Tibial nerve (tissue), 4 donors: Measurements from ENCODE around the gene NKG7.

Experiments
- EP300 ChIP-seq, 2 donors: sonication (generic); formaldehyde crosslinking; IDR thresholded peaks; one replicate each; pipeline ENCODE4 v1.6.1; 2017; ENCODE audit warnings: antibody characterized with exemption in 2 of 2, mild to moderate bottlenecking in 1 of 2
- POLR2A ChIP-seq, 2 donors: fragments of 450-650 bp; IDR thresholded peaks; one replicate each; pipeline ENCODE4 v1.6.1; 2017; ENCODE audit warnings: antibody characterized with exemption in 2 of 2, mild to moderate bottlenecking in 2 of 2, moderate library complexity in 2 of 2
- TF ChIP-seq, protein P1 (sequence below), 5 experiments: fragments of 200-600 bp in 3 of 5; fragments of 450-650 bp in 2 of 5; sonication (generic) in 3 of 5; IDR thresholded peaks; one replicate each; pipeline ENCODE4 v1.5.1; 2016 to 2019; ENCODE audit warnings: antibody characterized with exemption in 5 of 5, mild to moderate bottlenecking in 3 of 5, moderate library complexity in 2 of 5

DNA sequence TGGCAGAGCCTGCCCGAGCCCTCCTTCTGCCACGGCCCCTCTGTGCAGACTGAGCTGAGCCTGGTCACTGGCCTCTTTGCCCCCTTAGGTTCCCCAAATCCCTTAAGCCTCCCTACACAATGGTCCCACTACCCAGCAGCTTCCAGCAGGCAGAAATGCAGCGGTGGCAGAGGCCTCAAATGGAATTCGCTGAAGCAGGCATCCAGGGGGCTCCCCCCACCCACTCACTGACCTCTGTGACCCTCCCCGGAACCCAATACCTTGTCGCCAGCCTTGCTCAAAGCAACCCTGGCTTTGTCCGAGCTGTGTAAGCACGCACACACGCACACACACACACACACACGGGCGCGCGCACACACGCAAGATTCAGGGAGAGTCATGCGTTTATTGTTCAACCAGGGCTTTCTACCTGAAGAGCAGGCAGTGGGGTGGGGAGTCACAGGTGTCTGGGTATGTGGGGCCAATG, 15.5 kb upstream of the NKG7 start, which contains the start of gene LIM2:
- TF ChIP-seq, protein P1, sequence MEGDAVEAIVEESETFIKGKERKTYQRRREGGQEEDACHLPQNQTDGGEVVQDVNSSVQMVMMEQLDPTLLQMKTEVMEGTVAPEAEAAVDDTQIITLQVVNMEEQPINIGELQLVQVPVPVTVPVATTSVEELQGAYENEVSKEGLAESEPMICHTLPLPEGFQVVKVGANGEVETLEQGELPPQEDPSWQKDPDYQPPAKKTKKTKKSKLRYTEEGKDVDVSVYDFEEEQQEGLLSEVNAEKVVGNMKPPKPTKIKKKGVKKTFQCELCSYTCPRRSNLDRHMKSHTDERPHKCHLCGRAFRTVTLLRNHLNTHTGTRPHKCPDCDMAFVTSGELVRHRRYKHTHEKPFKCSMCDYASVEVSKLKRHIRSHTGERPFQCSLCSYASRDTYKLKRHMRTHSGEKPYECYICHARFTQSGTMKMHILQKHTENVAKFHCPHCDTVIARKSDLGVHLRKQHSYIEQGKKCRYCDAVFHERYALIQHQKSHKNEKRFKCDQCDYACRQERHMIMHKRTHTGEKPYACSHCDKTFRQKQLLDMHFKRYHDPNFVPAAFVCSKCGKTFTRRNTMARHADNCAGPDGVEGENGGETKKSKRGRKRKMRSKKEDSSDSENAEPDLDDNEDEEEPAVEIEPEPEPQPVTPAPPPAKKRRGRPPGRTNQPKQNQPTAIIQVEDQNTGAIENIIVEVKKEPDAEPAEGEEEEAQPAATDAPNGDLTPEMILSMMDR (IDR thresholded peaks at IDR 0.05) = no peak
- TF ChIP-seq EP300 (IDR thresholded peaks at IDR 0.05) (no peak), POLR2A (IDR thresholded peaks at IDR 0.05) (no peak)
